ENCODE measurements around the gene PTGFRN.

DNA sequence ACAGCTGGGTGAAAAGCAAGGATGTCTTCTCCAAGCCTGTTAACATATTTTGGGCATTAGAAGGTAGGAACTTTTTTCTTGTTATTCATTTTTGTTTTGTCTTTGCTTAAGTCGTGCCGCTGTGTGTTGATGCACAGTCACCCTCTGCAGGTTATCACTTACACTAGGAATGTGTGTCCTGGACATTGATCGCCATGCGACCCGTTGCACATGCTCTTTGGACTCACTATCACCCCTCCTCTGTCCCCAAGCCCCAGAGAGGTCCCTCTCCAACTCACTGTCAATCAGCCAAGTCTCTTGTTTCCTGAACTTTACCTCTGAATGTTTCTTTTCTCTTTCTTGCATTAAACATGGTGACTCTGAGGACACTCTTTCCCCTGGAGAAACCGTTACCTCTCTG, 51.9 kb downstream of the PTGFRN start:
- TF ChIP-seq OSR1 (CRISPR knock-in tag; IDR thresholded peaks at IDR 0.05) (no peak), ZFP3 (CRISPR knock-in tag; IDR thresholded peaks at IDR 0.05) (no peak), ZNF565 (CRISPR knock-in tag; conservative IDR thresholded peaks at IDR 0.05; ENCODE audit: low read depth) (no peak), TOX (CRISPR knock-in tag; IDR thresholded peaks at IDR 0.05; ENCODE audit: borderline replicate concordance) (no peak)
- TF ChIP-seq, protein P1, sequence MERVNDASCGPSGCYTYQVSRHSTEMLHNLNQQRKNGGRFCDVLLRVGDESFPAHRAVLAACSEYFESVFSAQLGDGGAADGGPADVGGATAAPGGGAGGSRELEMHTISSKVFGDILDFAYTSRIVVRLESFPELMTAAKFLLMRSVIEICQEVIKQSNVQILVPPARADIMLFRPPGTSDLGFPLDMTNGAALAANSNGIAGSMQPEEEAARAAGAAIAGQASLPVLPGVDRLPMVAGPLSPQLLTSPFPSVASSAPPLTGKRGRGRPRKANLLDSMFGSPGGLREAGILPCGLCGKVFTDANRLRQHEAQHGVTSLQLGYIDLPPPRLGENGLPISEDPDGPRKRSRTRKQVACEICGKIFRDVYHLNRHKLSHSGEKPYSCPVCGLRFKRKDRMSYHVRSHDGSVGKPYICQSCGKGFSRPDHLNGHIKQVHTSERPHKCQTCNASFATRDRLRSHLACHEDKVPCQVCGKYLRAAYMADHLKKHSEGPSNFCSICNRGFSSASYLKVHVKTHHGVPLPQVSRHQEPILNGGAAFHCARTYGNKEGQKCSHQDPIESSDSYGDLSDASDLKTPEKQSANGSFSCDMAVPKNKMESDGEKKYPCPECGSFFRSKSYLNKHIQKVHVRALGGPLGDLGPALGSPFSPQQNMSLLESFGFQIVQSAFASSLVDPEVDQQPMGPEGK (CRISPR knock-in tag; IDR thresholded peaks at IDR 0.05; ENCODE audit: borderline replicate concordance) = no peak
- TF ChIP-seq, protein P2, sequence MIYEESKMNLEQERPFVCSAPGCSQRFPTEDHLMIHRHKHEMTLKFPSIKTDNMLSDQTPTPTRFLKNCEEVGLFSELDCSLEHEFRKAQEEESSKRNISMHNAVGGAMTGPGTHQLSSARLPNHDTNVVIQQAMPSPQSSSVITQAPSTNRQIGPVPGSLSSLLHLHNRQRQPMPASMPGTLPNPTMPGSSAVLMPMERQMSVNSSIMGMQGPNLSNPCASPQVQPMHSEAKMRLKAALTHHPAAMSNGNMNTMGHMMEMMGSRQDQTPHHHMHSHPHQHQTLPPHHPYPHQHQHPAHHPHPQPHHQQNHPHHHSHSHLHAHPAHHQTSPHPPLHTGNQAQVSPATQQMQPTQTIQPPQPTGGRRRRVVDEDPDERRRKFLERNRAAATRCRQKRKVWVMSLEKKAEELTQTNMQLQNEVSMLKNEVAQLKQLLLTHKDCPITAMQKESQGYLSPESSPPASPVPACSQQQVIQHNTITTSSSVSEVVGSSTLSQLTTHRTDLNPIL (CRISPR knock-in tag; IDR thresholded peaks at IDR 0.05; ENCODE audit: low read depth) = no peak
- TF ChIP-seq, protein P3, sequence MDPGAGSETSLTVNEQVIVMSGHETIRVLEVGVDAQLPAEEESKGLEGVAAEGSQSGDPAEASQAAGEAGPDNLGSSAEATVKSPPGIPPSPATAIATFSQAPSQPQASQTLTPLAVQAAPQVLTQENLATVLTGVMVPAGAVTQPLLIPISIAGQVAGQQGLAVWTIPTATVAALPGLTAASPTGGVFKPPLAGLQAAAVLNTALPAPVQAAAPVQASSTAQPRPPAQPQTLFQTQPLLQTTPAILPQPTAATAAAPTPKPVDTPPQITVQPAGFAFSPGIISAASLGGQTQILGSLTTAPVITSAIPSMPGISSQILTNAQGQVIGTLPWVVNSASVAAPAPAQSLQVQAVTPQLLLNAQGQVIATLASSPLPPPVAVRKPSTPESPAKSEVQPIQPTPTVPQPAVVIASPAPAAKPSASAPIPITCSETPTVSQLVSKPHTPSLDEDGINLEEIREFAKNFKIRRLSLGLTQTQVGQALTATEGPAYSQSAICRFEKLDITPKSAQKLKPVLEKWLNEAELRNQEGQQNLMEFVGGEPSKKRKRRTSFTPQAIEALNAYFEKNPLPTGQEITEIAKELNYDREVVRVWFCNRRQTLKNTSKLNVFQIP (CRISPR knock-in tag; IDR thresholded peaks at IDR 0.05; ENCODE audit: borderline replicate concordance, low read depth) = no peak
